UCSD-AML1 (cell line): ENCODE results near the gene CNTN5.
"Not testable (repeated sequence)": the region's sequence is repeated elsewhere in the genome, so short reads cannot be mapped to it uniquely, and the experiment has no call there.

Experiments
- DNase-seq: peaks from one replicate; lab custom pipeline; 2025; ENCODE audit not compliant: unreplicated experiment; lab: John Stamatoyannopoulos, UW

CNTN5 gene

GRCh38 chr11:99708928-99709672 is 688.4 kb downstream of the CNTN5 start:
- no peak for DNase-seq

GRCh38 chr11:99716302-99716701 is 695.6 kb downstream of the CNTN5 start:
- DNase-seq = no peak

GRCh38 chr11:99718291-99718690 is 697.5 kb downstream of the CNTN5 start:
- no peak for DNase-seq

- no peak for DNase-seq
Measured at GRCh38 chr11:99739464-99740089, 718.8 kb downstream of the CNTN5 start.

GRCh38 chr11:99742501-99742900 is 721.8 kb downstream of the CNTN5 start:
- DNase-seq = no peak

- no peak for DNase-seq
Measured at GRCh38 chr11:99759787-99760186, 739.0 kb downstream of the CNTN5 start.

- no peak for DNase-seq
Measured at GRCh38 chr11:99766811-99767210, 746.1 kb downstream of the CNTN5 start.

GRCh38 chr11:99773646-99774045 is 752.9 kb downstream of the CNTN5 start:
- no peak for DNase-seq

GRCh38 chr11:99781074-99781473 is 760.3 kb downstream of the CNTN5 start:
- DNase-seq = no peak

- no peak for DNase-seq
Measured at GRCh38 chr11:99791354-99791753, 770.6 kb downstream of the CNTN5 start.

GRCh38 chr11:99795999-99796398 is 775.2 kb downstream of the CNTN5 start:
- no peak for DNase-seq

GRCh38 chr11:99803501-99803900 is 782.8 kb downstream of the CNTN5 start:
- DNase-seq = no peak

GRCh38 chr11:99812516-99812915 is 791.8 kb downstream of the CNTN5 start:
- DNase-seq = no peak

GRCh38 chr11:99814021-99814420 is 793.3 kb downstream of the CNTN5 start:
- DNase-seq = no peak

GRCh38 chr11:99814738-99815137 is 794.0 kb downstream of the CNTN5 start:
- DNase-seq = no peak

- no peak for DNase-seq
Measured at GRCh38 chr11:99818991-99819390, 798.2 kb downstream of the CNTN5 start.

- DNase-seq = no peak
Measured at GRCh38 chr11:99822846-99823565, 802.3 kb downstream of the CNTN5 start.

- not testable (repeated sequence) for DNase-seq
Measured at GRCh38 chr11:99836739-99837138, 816.0 kb downstream of the CNTN5 start.

GRCh38 chr11:99841885-99842284 is 821.1 kb downstream of the CNTN5 start:
- DNase-seq = no peak

GRCh38 chr11:99865951-99866350 is 845.2 kb downstream of the CNTN5 start:
- no peak for DNase-seq

GRCh38 chr11:99881610-99882009 is 860.9 kb downstream of the CNTN5 start:
- DNase-seq = no peak

GRCh38 chr11:99884750-99885149 is 864.0 kb downstream of the CNTN5 start:
- no peak for DNase-seq
